HepG2 (cell line): Measurements from ENCODE around the gene MTTP. TPM values are rescaled to one million over a fixed set of nuclear protein-coding genes. Genes with fewer than 3 reads are reported as not detected.

ENCODE experiments used
- AKNA ChIP-seq: sonication (generic); formaldehyde crosslinking; IDR thresholded peaks from 2 replicates; pipeline ENCODE4 v1.4.0; 2020; ENCODE audit warnings: missing genetic modification reagents, borderline replicate concordance
- KLF15 ChIP-seq: sonication (generic); formaldehyde crosslinking; IDR thresholded peaks from 2 replicates; pipeline ENCODE4 v1.8.1; 2023; ENCODE audit warnings: borderline replicate concordance, mild to moderate bottlenecking, inconsistent platforms, missing genetic modification reagents, mixed read lengths
- POLR2A ChIP-seq, 2 experiments: IDR thresholded peaks; 2 replicates each; pipeline ENCODE4 v1.6.1; 2011; ENCODE audit warnings: low read depth in 2 of 2, low read length in 2 of 2, mild to moderate bottlenecking in 1 of 2, moderate library complexity in 1 of 2; ENCODE audit not compliant: insufficient read depth in 1 of 2
- PRPF4 ChIP-seq: fragments of 200-400 bp; formaldehyde crosslinking; IDR thresholded peaks from 2 replicates; pipeline ENCODE4 v1.6.1; 2016; ENCODE audit warnings: low read length, low read depth; ENCODE audit not compliant: poor library complexity, severe bottlenecking
- PTBP1 ChIP-seq: fragments of 200-400 bp; formaldehyde crosslinking; IDR thresholded peaks from 2 replicates; pipeline ENCODE4 v1.6.1; 2018; ENCODE audit warnings: low read length, low read depth; ENCODE audit not compliant: poor library complexity, severe bottlenecking
- RFX3 ChIP-seq: IDR thresholded peaks from 2 replicates; pipeline ENCODE4 v1.6.1; 2016; ENCODE audit warnings: missing biosample characterization, missing genetic modification reagents
- TCF7 ChIP-seq: sonication (generic); IDR thresholded peaks from 2 replicates; pipeline ENCODE4 v1.6.1; 2016; ENCODE audit warnings: antibody characterized with exemption, low read depth
- TEF ChIP-seq: sonication (generic); formaldehyde crosslinking; IDR thresholded peaks from 2 replicates; pipeline ENCODE4 v1.5.0; 2020; ENCODE audit warnings: missing genetic modification reagents
- TOPORS ChIP-seq: sonication (generic); formaldehyde crosslinking; IDR thresholded peaks from 2 replicates; pipeline ENCODE4 v1.8.0; 2023; ENCODE audit warnings: mild to moderate bottlenecking, missing genetic modification reagents
- ZBTB4 ChIP-seq: sonication (generic); formaldehyde crosslinking; IDR thresholded peaks from 2 replicates; pipeline ENCODE4 v1.4.0; 2020; ENCODE audit warnings: missing genetic modification reagents, mild to moderate bottlenecking, borderline replicate concordance
- ZNF512B ChIP-seq: sonication (generic); formaldehyde crosslinking; IDR thresholded peaks from 2 replicates; pipeline ENCODE4 v1.5.1; 2020; ENCODE audit warnings: missing genetic modification reagents, mild to moderate bottlenecking, borderline replicate concordance
- ZNF550 ChIP-seq: sonication (generic); formaldehyde crosslinking; IDR thresholded peaks from 2 replicates; pipeline ENCODE4 v1.4.0; 2020; ENCODE audit warnings: mild to moderate bottlenecking, missing genetic modification reagents, borderline replicate concordance
- ZNF598 ChIP-seq: sonication (generic); formaldehyde crosslinking; IDR thresholded peaks from 2 replicates; pipeline ENCODE4 v1.5.1; 2020; ENCODE audit warnings: mild to moderate bottlenecking, missing genetic modification reagents, borderline replicate concordance
- ZNF674 ChIP-seq: sonication (generic); formaldehyde crosslinking; IDR thresholded peaks from 2 replicates; pipeline ENCODE4 v1.5.0; 2020; ENCODE audit warnings: low read depth, mild to moderate bottlenecking, missing genetic modification reagents
- ZNF704 ChIP-seq: sonication (generic); formaldehyde crosslinking; IDR thresholded peaks from 2 replicates; pipeline ENCODE4 v1.8.1; 2023; ENCODE audit warnings: mild to moderate bottlenecking, inconsistent platforms, moderate library complexity, missing genetic modification reagents, borderline replicate concordance
- polyA plus RNA-seq, 8 experiments: library from polyadenylated mRNA; depleted of rRNA in 3 of 8; stranded (reverse) in 7 of 8; unstranded in 1 of 8; fragments of >200 nt; fragmentation: Illumina TruSeq in 4 of 8; extraction: Trizol in 4 of 8; gene quantifications; 2 replicates each; pipeline versions ENCODE4 v1.2.1 to v1.2.3, GENCODE V29; 2011 to 2016; ENCODE audit warnings: low read depth in 4 of 8, missing spikeins in 1 of 8, mixed read lengths in 1 of 8; ENCODE audit not compliant: insufficient read depth in 1 of 8
- total RNA-seq, 5 experiments: library from RNA; depleted of rRNA; stranded (reverse); fragments of >200 nt; fragmentation: Illumina TruSeq; extraction: Trizol; gene quantifications; 2 replicates each; pipeline ENCODE4 v1.2.3, GENCODE V29; 2016; ENCODE audit warnings: low read depth in 1 of 5

The MTTP gene
- total and polyA plus RNA-seq, 2 of the 13 experiments (the other 11 are each of a cell fraction or from before 2014, with no cell fraction given): 84.7 to 102 TPM

GRCh38 chr4:99574530-99575324, at the start of gene MTTP (continued):
- TF ChIP-seq ZNF704 (CRISPR knock-in tag) (no peak), ZBTB4 (CRISPR knock-in tag) (no peak), ZNF550 (CRISPR knock-in tag) (no peak), TEF (CRISPR knock-in tag) (no peak), ZNF674 (CRISPR knock-in tag) (no peak), ZNF598 (CRISPR knock-in tag) (no peak), PRPF4 (no peak), TCF7 (no peak), PTBP1 (no peak), TOPORS (CRISPR knock-in tag) (peak; percentile 29; the same call in 1 of the 2 replicates), ZNF512B (CRISPR knock-in tag) (0 out of 2 replicates have a peak, but pooled peaks have one; percentile 51), KLF15 (no peak), POLR2A (IDR thresholded peaks at IDR 0.05; ENCODE audit: insufficient read depth in 1 of 2, low read depth in 2 of 2, low read length in 2 of 2) (peak; percentile 79 to 89), RFX3 (no peak), AKNA (CRISPR knock-in tag) (no peak)
